Fibroblast of lung (primary cell): ENCODE measurements around the gene ANKRD40. TPM values are rescaled to one million over a fixed set of nuclear protein-coding genes. Genes with fewer than 3 reads are reported as not detected.

Source experiments
- DNase-seq, 2 donors: peaks; one replicate each; pipeline versions ENCODE4 v3.0.0 to v3.0.0-alpha.2; 2010; ENCODE audit warnings: low read depth in 2 of 2
- H2AFZ ChIP-seq: 2 replicates; pipeline ENCODE4 v1.5.1; 2012; ENCODE audit warnings: low read length, control low read depth, inconsistent platforms
- H3K27ac ChIP-seq: 2 replicates; pipeline ENCODE4 v1.5.1; 2011; ENCODE audit warnings: low read length, control low read depth; ENCODE audit not compliant: insufficient read depth
- H3K27me3 ChIP-seq: 2 replicates; pipeline ENCODE4 v1.5.1; 2011; ENCODE audit warnings: mild to moderate bottlenecking, low read length; ENCODE audit not compliant: control insufficient read depth, insufficient read depth
- H3K36me3 ChIP-seq: 2 replicates; pipeline ENCODE4 v1.5.1; 2011; ENCODE audit warnings: low read length; ENCODE audit not compliant: control insufficient read depth, insufficient read depth
- H3K4me1 ChIP-seq: 2 replicates; pipeline ENCODE4 v1.5.1; 2011; ENCODE audit warnings: low read length; ENCODE audit not compliant: control insufficient read depth, insufficient read depth; ENCODE audit errors: extremely low read depth
- H3K4me2 ChIP-seq: 2 replicates; pipeline ENCODE4 v1.5.1; 2011; ENCODE audit warnings: low read length, control low read depth; ENCODE audit not compliant: insufficient read depth; ENCODE audit errors: extremely low read depth
- H3K4me3 ChIP-seq, 4 experiments: fragments of 200-600 bp in 1 of 4; sonication (generic) in 1 of 4; replicated peaks in 1 of 4; 2 replicates each; pipeline ENCODE4 v1.5.1; 2011 to 2016; ENCODE audit warnings: low read length in 4 of 4, low read depth in 3 of 4, mild to moderate bottlenecking in 3 of 4, control low read depth in 2 of 4, inconsistent platforms in 1 of 4, mixed read lengths in 1 of 4; ENCODE audit not compliant: insufficient read depth in 1 of 4; ENCODE audit errors: control extremely low read depth in 1 of 4
- H3K79me2 ChIP-seq: 2 replicates; pipeline ENCODE4 v1.5.1; 2012; ENCODE audit warnings: mild to moderate bottlenecking, low read length, inconsistent platforms; ENCODE audit not compliant: control insufficient read depth, insufficient read depth
- H3K9ac ChIP-seq: 2 replicates; pipeline ENCODE4 v1.5.1; 2011; ENCODE audit warnings: mild to moderate bottlenecking, low read length, control low read depth; ENCODE audit not compliant: insufficient read depth
- H3K9me3 ChIP-seq: 2 replicates; pipeline ENCODE4 v1.5.1; 2012; ENCODE audit warnings: low read depth, low read length; ENCODE audit not compliant: control insufficient read depth, insufficient read depth
- H4K20me1 ChIP-seq: 2 replicates; pipeline ENCODE4 v1.5.1; 2011; ENCODE audit warnings: low read length; ENCODE audit not compliant: control insufficient read depth, insufficient read depth; ENCODE audit errors: extremely low read depth
- EZH2 ChIP-seq: IDR thresholded peaks from 2 replicates; pipeline ENCODE4 v1.5.1; 2012; ENCODE audit warnings: low read length, control low read depth, mild to moderate bottlenecking; ENCODE audit errors: missing control alignments
- polyA plus RNA-seq, 2 donors: library from polyadenylated mRNA; depleted of rRNA in 1 of 2; stranded (reverse) in 1 of 2; unstranded in 1 of 2; fragments of >200 nt; gene quantifications; 2 replicates each; pipeline ENCODE4 v1.2.1, GENCODE V29; 2011 to 2012; ENCODE audit warnings: missing spikeins in 1 of 2
- total RNA-seq: library from RNA; depleted of rRNA; stranded (reverse); fragments of >200 nt; gene quantifications from 2 replicates; pipeline ENCODE4 v1.2.1, GENCODE V29; 2014
- TF ChIP-seq, protein P1 (sequence below), 2 donors: IDR thresholded peaks in 1 of 2; conservative IDR thresholded peaks in 1 of 2; 1 replicate in 1 of 2; 2 replicates in 1 of 2; pipeline ENCODE4 v1.5.1; 2011 to 2012; ENCODE audit warnings: low read length in 2 of 2, control low read depth in 1 of 2, inconsistent platforms in 1 of 2, low read depth in 1 of 2, mild to moderate bottlenecking in 1 of 2

Gene ANKRD40
- total and polyA plus RNA-seq, 2 donors (not counting 1 experiment from before 2014, with no cell fraction given): 34.5 to 59.9 TPM

DNA sequence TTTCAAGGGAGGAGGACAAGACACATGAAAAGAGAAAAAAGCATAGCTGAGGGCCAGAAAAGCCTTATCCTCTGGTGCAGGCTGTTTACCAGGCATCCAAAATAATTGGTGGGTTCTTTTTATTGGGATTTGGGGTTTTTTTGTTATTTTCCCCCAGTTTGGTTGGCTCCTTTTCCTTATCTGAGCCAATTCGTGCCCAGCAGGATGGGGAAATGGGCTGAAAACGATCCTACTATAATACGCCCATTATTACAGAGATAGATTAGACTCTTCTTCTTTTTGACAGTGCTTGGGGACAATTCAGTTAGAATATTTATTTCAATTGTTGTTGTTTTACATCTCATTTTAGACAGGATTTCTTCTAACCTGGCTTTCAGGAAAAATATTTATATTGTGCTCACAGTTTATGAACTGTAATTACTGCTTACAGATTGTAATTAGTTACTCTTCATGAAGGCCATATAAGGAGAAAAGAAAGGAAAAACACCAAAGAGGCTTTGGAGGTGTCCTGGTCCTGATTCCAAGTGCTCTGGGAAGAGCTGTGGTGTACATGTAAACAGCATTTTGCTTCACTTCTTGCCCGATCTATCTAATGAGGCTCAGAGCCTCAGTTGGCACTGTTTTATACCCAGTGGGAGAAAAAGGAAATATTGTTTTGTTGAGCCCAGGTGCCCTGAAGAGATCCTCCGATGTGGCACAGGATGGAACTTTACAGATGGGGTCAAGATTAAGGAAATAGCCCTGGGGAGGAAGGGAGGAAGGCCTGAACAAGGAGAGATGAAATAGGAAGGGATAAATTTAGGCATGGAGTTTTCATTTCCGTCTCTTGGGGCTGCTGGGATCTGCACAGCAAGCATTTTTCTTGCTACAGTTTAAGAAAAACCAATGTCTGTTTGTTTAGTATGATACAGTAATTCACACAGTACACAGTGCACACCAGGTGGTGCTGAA lies 611 bp upstream of the ANKRD40 start:
- Histone ChIP-seq H2AFZ (peak overlapping the region; percentile 72), H3K9ac (peak overlapping the region; percentile 69), H3K36me3 (no peaks in the 10 kb centered on the region), H3K9me3 (no peaks in the 10 kb centered on the region), H3K4me2 (peak overlapping the region; percentile 93), H4K20me1 (no peaks in the 10 kb centered on the region), H3K79me2 (peaks cover 40% of the 10 kb centered on the region), H3K4me3 (peak overlapping the region; percentile 64 to 84 (median 78)), H3K27ac (peak overlapping the region; percentile 92), H3K4me1 (peaks cover 9% of the 10 kb centered on the region), H3K27me3 (no peaks in the 10 kb centered on the region)
- no peak for TF ChIP-seq EZH2
- TF ChIP-seq, protein P1, sequence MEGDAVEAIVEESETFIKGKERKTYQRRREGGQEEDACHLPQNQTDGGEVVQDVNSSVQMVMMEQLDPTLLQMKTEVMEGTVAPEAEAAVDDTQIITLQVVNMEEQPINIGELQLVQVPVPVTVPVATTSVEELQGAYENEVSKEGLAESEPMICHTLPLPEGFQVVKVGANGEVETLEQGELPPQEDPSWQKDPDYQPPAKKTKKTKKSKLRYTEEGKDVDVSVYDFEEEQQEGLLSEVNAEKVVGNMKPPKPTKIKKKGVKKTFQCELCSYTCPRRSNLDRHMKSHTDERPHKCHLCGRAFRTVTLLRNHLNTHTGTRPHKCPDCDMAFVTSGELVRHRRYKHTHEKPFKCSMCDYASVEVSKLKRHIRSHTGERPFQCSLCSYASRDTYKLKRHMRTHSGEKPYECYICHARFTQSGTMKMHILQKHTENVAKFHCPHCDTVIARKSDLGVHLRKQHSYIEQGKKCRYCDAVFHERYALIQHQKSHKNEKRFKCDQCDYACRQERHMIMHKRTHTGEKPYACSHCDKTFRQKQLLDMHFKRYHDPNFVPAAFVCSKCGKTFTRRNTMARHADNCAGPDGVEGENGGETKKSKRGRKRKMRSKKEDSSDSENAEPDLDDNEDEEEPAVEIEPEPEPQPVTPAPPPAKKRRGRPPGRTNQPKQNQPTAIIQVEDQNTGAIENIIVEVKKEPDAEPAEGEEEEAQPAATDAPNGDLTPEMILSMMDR (conservative IDR thresholded peaks at IDR 0.05 in 1 of 2, IDR thresholded peaks at IDR 0.05 in 1 of 2; ENCODE audit: low read depth in 1 of 2, low read length in 2 of 2): no peak
- peak in 1 of 2 donors; percentile 47 for DNase-seq

DNA sequence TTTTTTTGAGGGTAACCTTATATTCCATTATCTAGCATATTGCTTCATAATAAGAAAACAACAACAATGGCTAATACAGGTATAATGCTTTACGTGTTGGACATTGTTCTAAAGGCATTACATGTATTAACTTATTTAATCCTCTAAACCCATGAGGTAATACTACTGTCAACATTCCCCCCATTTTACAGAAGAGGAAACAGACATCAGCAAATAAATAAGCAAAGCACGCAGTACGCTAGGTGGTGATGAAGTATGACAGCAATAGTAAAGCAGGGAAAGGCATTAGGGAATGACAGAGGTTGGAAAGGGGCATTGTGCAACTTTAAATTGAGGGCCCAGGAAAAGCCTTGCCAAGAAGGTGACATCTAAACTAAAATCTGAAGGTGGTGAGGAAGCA lies 4.6 kb downstream of the ANKRD40 start:
- Histone ChIP-seq H3K79me2 (peaks cover 45% of the 10 kb centered on the region), H2AFZ (no peak overlapping the region), H3K27me3 (no peaks in the 10 kb centered on the region), H3K27ac (no peak overlapping the region), H3K36me3 (peaks cover 6% of the 10 kb centered on the region), H3K4me3 (no peak overlapping the region), H3K4me1 (no peaks in the 10 kb centered on the region), H3K9ac (no peak overlapping the region), H4K20me1 (no peaks in the 10 kb centered on the region), H3K4me2 (no peak overlapping the region), H3K9me3 (no peaks in the 10 kb centered on the region)
- DNase-seq: no peak
- TF ChIP-seq EZH2: no peak
- TF ChIP-seq, protein P1 (conservative IDR thresholded peaks at IDR 0.05 in 1 of 2, IDR thresholded peaks at IDR 0.05 in 1 of 2; ENCODE audit: low read depth in 1 of 2, low read length in 2 of 2): no peak

DNA sequence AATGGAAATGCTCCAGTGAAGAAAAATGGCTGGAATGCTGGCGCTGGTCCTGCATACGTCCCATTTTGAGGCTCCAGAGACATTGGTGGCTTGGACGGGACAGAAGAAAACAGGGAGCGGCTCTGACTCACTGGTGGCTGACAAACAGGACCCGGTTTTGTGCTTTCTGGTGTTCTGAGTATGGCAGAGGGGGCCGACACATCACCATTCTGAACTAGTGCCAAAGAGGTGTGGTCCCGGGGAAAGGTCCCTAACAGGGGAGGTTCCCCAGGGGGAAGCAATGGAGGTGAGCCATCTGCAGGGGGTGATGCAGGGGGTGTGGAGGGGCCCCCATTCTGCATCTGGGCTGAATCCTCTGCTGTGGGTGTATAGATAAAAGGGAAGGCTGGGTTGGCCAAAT lies 8.3 kb downstream of the ANKRD40 start:
- H3K4me2 ChIP-seq: no peak overlapping the region
- peaks cover 19% of the 10 kb centered on the region for H3K79me2 ChIP-seq
- H3K9ac ChIP-seq: no peak overlapping the region
- H3K36me3 ChIP-seq: peaks cover 14% of the 10 kb centered on the region
- no peak overlapping the region for H2AFZ ChIP-seq
- H3K4me1 ChIP-seq: peaks cover 5% of the 10 kb centered on the region
- no peaks in the 10 kb centered on the region for H3K27me3 ChIP-seq
- no peak overlapping the region for H3K27ac ChIP-seq
- no peak for TF ChIP-seq EZH2
- TF ChIP-seq, protein P1 (conservative IDR thresholded peaks at IDR 0.05 in 1 of 2, IDR thresholded peaks at IDR 0.05 in 1 of 2; ENCODE audit: low read depth in 1 of 2, low read length in 2 of 2): no peak
- H3K9me3 ChIP-seq: no peaks in the 10 kb centered on the region
- DNase-seq: peak in 1 of 2 donors; percentile 56
- no peak overlapping the region for H3K4me3 ChIP-seq
- no peaks in the 10 kb centered on the region for H4K20me1 ChIP-seq
